ENCODE data around the gene GZMB.
"Not testable (repeated sequence)": the region's sequence is repeated elsewhere in the genome, so short reads cannot be mapped to it uniquely, and the experiment has no call there.

GZMB gene

DNA sequence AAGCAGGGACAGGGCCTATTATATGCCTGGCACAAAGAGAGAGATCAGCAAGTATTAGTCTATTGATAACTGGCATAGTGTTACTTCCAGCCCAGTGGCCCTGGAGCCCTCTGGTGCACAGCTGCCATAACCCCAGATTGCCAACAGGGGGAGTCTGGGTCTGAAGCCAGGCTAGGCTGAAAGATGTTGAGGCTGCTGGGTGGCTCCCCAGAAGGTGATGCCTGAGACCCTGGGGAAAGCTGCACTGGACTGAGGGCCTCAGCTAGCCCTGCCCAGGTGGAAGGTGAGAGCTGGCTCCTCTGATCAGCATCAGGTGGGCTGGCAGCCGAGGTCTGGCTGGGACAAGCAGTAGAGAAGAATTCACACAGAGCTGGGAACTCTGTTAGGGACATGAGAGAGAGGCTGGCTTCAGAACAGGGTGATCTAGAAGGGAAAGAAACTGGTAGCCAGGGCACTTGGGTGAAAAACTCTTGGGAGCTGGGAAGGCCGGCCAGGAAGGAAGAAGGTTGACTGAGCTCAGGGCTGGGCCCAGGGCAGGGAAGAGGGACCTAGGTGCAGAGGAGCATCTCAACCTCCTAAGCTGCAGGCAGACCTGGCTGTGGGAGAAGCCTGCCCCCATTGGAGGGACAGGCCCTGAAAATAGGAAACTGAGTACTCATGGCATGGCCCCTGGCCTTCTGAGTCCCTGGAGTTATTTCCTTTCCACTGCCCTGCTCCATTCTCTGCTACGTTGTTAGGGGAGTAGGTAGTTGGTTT is 28.4 kb downstream of the GZMB start:
- Mint-ChIP-seq H3K4me1 (peaks cover 36% of the 10 kb centered on the region), H3K27me3 (ENCODE audit: low read depth, poor library complexity) (peaks cover 7% of the 10 kb centered on the region), H3K27ac (peak overlapping the region; percentile 47), H3K4me3 (no peak overlapping the region), H3K9me3 (peaks cover 23% of the 10 kb centered on the region), H3K36me3 (ENCODE audit: low read depth) (no peaks in the 10 kb centered on the region)
- DNase-seq, result peak; percentile 54
- TF ChIP-seq, protein P1, sequence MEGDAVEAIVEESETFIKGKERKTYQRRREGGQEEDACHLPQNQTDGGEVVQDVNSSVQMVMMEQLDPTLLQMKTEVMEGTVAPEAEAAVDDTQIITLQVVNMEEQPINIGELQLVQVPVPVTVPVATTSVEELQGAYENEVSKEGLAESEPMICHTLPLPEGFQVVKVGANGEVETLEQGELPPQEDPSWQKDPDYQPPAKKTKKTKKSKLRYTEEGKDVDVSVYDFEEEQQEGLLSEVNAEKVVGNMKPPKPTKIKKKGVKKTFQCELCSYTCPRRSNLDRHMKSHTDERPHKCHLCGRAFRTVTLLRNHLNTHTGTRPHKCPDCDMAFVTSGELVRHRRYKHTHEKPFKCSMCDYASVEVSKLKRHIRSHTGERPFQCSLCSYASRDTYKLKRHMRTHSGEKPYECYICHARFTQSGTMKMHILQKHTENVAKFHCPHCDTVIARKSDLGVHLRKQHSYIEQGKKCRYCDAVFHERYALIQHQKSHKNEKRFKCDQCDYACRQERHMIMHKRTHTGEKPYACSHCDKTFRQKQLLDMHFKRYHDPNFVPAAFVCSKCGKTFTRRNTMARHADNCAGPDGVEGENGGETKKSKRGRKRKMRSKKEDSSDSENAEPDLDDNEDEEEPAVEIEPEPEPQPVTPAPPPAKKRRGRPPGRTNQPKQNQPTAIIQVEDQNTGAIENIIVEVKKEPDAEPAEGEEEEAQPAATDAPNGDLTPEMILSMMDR (IDR thresholded peaks at IDR 0.05), result peak; percentile 59

DNA sequence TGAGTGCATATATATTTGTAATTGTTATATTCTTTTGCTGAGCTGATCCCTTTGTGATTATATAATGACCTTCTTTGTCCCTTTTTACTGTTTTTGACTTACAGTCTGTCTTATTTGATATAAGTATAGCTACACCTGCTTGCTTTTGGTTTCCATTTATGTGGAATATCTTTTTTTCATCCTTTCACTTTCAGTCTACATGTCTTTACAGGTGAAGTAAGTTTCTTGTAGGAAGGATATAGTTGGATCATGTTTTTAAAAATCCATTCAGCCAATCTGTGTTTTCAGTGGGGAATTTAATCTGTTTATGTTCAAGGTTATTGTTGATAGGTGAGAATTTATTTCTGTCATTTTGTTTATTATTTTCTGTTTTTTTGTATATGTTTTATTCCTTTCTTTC is 36.6 kb downstream of the GZMB start:
- DNase-seq, result no peak
- Mint-ChIP-seq H3K9me3 (peaks cover 73% of the 10 kb centered on the region), H3K4me3 (no peak overlapping the region)

DNA sequence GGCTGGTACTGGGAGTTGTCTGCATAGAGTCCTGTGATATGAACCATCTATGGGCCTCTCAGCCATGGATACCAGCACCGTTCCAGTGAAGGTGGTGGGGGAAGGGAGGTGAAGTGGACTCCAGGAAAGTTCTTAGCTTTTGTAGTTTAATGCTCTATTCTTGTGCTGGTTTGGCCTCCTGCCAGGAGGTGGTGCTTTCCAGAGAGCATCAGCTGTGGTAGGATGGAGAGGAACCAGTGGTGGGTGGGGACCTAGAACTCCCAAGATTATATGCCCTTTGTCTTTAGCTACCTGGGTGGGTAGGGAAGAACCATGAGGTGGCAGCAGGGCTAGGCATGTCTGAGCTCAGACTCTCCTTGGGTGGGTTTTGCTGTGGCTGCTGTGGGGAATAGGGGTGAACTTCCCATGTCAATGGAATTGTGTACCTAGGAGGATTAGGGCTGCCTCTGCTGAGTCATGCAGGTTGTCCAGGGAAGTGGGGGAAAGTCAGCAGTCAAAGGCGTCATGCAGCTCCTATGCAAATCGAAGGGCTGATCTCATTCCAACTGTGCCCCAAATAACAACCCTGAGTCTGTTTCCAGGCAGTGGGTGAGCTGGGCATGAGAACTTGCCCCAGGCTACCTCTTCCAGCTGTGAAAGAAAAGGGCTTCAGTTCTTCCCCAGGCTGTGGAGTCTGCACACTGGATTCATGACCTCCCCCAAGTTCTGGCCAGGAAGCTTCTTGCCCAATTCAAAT is 38.7 kb downstream of the GZMB start:
- no peaks in the 10 kb centered on the region for H3K27me3 Mint-ChIP-seq (ENCODE audit: low read depth, poor library complexity)
- peaks cover 78% of the 10 kb centered on the region for H3K9me3 Mint-ChIP-seq
- no peaks in the 10 kb centered on the region for H3K36me3 Mint-ChIP-seq (ENCODE audit: low read depth)
- no peak overlapping the region for H3K27ac Mint-ChIP-seq
- no peaks in the 10 kb centered on the region for H3K4me1 Mint-ChIP-seq
- no peak overlapping the region for H3K4me3 Mint-ChIP-seq
- DNase-seq, result no peak
- TF ChIP-seq, protein P1 (IDR thresholded peaks at IDR 0.05), result no peak

More for the DNA sequence above, 36.6 kb downstream of the GZMB start:
- H3K27ac Mint-ChIP-seq, result no peak overlapping the region
- TF ChIP-seq, protein P1 (IDR thresholded peaks at IDR 0.05), result no peak
- peaks cover 4% of the 10 kb centered on the region for H3K27me3 Mint-ChIP-seq (ENCODE audit: low read depth, poor library complexity)
- H3K36me3 Mint-ChIP-seq (ENCODE audit: low read depth), result no peaks in the 10 kb centered on the region
- H3K4me1 Mint-ChIP-seq, result no peaks in the 10 kb centered on the region

DNA sequence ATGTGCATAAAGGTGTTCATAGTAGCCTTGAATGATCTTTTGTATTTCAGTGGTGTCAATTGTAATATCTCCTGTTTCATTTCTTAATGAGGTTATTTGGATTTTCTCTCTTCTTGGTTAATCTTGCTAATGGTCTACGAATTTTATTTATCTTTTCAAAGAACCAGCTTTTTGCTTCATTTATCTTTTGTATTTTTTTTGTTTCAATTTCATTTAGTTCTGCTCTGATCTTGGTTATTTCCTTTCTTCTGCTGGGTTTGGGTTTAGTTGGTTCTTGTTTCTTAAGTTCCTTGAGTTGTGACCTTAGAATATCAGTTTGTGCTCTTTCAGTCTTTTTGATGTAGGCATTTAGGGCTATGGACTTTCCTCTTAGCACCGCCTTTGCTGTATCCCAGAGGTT is 43.0 kb downstream of the GZMB start:
- not testable (repeated sequence) for H3K4me3 Mint-ChIP-seq; H3K27ac Mint-ChIP-seq; H3K27me3 Mint-ChIP-seq (ENCODE audit: low read depth, poor library complexity); DNase-seq; H3K4me1 Mint-ChIP-seq; H3K36me3 Mint-ChIP-seq (ENCODE audit: low read depth)
- H3K9me3 Mint-ChIP-seq, result peaks cover 70% of the 10 kb centered on the region

DNA sequence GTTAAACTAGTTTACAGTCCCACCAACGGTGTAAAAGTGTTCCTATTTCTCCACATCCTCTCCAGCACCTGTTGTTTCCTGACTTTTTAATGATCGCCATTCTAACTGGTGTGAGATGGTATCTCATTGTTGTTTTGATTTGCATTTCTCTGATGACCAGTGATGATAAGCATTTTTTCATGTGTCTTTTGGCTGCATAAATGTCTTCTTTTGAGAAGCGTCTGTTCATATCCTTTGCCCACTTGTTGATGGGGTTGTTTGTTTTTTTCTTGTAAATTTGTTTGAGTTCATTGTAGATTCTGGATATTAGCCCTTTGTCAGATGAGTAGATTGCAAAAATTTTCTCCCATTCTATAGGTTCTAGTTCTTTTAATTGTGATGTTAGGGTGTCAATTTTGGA is 49.6 kb downstream of the GZMB start:
- H3K27me3 Mint-ChIP-seq (ENCODE audit: low read depth, poor library complexity), result peaks cover 10% of the 10 kb centered on the region
- peaks cover 46% of the 10 kb centered on the region for H3K9me3 Mint-ChIP-seq
- H3K4me3 Mint-ChIP-seq; DNase-seq; H3K27ac Mint-ChIP-seq; H3K36me3 Mint-ChIP-seq (ENCODE audit: low read depth); H3K4me1 Mint-ChIP-seq: not testable (repeated sequence)

All from nephron progenitor cell (in vitro differentiated cells).